Activated CD4-positive, alpha-beta T cell treated with anti-CD3 and anti-CD28 coated beads for 24 hours (primary cell): ENCODE measurements around the gene MRPS10.
"Not testable (repeated sequence)": the region's sequence is repeated elsewhere in the genome, so short reads cannot be mapped to it uniquely, and the experiment has no call there.

Experiments used
- DNase-seq, 2 donors: peaks; one replicate each; pipeline ENCODE4 v3.0.0-alpha.2; 2020; ENCODE audit warnings: low read depth in 2 of 2

The MRPS10 gene

DNA sequence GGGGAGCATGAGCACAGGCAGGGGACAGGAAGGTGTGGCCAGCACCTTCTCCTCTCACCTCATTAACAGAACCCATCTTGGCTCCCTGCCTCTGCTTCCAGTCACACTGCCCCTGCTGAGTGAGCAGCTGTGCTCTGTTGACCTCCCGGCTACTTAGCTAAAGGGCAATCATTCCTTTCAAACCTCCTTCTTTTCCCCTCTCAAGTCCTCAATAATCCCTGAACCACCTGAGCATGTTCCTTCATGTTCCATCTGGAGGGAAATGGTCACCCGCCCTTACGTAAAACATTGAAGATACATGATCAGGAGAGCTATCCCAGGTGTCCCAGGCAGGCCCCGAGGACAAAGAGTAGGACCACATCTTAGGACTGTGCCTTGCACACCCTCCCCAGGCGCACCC, 21.7 kb upstream of the MRPS10 start:
- DNase-seq: no peak

DNA sequence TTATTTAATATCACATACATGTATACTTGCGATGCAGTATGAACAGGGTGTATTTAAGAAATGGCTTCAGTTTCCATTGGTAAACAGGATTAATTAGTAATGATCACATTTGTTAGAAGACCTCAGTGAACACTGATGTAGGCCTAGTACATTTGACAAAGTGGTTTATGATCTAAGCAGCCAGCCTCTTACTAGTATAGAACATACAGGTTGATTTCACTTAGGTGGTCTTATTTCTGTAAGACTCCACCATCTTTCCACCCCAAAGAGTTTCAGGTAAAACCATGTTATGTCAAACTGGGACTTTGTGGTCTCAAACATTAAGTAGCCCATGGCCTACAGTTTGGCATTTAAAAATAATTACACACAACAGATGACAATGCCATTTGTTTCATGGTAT, 20.2 kb upstream of the MRPS10 start:
- DNase-seq: no peak

DNA sequence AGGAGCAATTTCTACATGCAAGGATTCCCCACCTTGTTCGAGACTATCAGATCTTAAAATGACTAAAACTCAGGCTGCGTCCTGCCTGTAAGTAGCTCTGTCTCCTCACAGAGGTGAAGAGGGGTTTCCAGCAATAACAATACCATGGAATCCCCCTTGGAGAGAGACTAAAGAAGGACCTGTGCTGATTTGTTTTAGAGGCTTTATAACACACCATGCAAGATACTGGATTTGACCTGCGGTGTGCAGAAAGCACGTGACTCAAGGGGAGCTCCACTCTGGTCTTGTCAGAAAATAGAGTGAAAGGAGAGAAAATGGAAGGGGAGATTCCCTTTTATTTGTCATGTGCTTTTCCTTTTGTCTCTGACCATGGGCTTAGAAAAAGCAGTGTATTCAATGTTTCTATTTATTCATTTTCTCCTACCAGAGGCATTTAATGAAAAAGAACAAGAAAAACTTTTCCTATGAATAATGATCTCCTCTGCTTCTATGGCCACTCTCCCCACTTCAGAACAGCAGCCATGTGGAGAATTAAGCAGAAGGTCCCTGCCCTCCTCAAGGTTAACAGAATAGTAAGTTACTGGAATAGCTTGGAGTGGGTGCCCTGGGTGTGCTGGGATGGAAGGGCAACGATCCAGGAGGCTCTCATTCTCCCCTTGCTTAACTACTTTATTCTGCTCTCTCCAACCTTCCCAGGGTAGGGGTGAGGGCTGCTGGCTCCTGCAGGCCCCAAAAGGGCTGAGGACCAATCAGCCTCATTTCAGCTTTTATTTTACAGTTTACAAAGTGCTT, 19.2 kb upstream of the MRPS10 start:
- DNase-seq: no peak

DNA sequence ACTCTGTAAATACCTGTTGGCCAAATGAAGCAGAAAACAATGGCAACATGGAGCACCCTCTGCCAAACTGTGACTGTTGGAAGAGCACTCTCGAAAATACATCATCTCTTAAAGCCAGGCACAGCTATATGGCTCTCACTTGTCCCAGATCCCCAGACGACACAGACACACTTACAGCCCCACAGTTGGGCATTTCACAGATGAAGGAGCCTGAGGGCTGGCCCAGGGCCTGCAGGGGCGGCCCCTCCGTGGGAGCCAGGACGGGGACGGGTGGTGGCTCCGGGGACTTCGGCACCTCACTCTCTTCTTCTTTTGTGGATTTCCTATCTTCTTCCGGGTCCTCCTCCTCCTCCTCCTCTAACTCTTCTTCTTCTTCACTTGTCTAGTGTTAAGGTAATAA, 18.4 kb upstream of the MRPS10 start:
- DNase-seq: no peak

- no peak for DNase-seq
Measured at GRCh38 chr6:42232035-42232434, 14.4 kb upstream of the MRPS10 start.

GRCh38 chr6:42230345-42231321, 13.0 kb upstream of the MRPS10 start:
- no peak for DNase-seq

- DNase-seq: no peak
Measured at GRCh38 chr6:42229506-42230119, 12.0 kb upstream of the MRPS10 start.

DNA sequence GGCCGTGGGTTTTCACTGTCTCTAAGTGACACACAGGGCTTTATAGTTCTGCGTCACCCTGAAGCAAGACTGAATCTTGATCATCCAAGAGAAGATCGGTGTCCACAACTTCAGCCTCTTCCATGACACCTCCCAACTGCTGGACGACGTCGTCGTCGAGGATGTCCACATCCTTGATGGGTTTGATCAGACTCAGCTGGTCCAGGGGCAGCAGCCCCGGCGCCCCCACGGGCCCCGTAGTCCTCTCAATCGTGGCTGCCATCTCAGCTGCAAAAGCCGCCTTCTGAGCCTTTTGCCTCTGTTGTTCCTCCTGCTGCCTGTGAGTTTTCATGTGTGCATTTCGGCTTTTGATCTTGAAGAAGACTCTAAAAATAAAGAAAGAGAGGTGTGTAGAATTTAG, 10.6 kb upstream of the MRPS10 start:
- no peak for DNase-seq

GRCh38 chr6:42227173-42227850, 9.7 kb upstream of the MRPS10 start:
- no peak for DNase-seq

DNA sequence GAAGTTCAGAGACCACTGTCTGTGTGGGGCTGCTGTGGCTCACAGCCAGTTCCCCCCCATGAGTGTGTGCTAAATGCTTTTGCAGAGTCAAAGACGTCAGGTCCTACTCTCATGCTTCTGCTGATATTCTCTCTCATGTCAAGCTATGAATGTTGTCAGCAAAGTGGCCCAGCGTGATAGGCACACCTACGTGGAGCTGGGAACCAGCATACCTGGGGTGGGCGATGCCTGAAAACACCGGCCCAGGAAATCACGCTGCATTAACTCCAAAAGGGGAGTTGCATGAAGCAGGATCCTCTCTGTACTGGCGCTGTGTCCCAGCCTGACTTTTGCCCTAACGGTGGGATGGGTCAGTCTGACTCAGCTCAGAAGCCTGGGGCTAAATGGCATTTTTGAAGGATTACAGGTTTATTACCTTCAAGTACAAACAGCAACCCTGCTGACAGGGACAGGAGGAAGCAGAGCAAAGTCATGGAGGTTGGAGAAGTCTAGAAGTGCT, 9.0 kb upstream of the MRPS10 start:
- DNase-seq: no peak

- no peak for DNase-seq
Measured at GRCh38 chr6:42226161-42226611, 8.5 kb upstream of the MRPS10 start.

DNA sequence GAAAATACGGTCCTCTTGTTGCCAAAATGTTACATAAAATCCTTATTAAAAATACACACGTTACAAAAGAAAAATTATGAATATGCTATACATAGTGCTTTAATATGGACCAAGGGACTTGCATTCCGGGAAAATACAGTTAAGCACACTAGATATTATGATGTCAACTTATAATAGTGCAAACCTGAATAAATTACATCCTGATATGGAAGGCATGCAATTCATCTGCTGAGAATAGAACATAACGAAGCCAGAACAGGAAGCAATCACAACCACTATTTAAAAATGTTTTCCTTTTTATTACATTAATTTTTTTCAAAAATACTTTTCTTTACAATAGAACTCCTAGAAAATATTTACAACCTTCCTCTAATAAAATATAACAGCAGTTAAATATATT, 7.8 kb upstream of the MRPS10 start:
- no peak for DNase-seq

- DNase-seq: no peak
Measured at GRCh38 chr6:42225029-42225339, 7.3 kb upstream of the MRPS10 start.

GRCh38 chr6:42224222-42225028, 6.8 kb upstream of the MRPS10 start:
- no peak for DNase-seq

- DNase-seq: no peak
Measured at GRCh38 chr6:42222448-42222847, 4.8 kb upstream of the MRPS10 start.

- DNase-seq: no peak
Measured at GRCh38 chr6:42221546-42221945, 3.9 kb upstream of the MRPS10 start.

DNA sequence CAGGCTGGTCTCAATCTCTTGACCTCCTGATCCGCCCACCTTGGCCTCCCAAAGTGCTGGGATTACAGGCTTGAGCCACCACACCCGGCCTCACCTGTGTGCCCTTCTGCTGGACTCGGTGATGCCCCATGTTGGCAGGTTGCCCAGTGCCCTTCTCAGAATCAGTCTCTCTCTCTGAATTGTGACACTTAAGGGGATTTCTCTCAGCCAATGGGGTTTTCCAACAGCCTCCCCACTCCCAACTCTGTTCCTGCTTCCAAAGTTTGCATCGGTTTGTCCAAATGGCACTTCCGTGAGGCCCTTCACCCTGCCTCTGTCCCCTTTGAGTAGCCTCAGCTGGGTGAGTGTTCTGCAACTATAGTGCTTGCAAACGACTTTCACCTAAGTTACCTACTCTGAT, 3.1 kb upstream of the MRPS10 start:
- no peak for DNase-seq

DNA sequence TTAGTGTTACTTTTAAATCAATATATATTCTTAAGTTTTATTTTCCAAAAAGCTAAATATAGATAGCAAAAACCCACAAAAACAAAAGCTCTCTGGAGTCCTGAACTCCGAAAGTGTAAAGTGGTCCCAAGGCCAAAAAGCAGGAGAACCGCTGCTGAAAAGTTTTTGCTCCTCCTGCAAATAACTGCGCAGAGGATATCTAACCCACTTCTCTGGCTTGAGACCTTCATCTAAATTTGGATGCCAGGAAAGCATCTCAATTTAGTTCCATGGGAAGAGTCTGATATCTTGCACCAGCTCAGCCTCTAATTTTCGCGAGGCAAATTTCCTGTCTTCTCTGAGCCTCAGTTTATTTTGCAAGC, 523 bp downstream of the MRPS10 start:
- DNase-seq: no peak

- not testable (repeated sequence) for DNase-seq
Measured at GRCh38 chr6:42216495-42216894, 1.2 kb downstream of the MRPS10 start.

- DNase-seq: no peak
Measured at GRCh38 chr6:42212442-42212841, 5.2 kb downstream of the MRPS10 start.

DNA sequence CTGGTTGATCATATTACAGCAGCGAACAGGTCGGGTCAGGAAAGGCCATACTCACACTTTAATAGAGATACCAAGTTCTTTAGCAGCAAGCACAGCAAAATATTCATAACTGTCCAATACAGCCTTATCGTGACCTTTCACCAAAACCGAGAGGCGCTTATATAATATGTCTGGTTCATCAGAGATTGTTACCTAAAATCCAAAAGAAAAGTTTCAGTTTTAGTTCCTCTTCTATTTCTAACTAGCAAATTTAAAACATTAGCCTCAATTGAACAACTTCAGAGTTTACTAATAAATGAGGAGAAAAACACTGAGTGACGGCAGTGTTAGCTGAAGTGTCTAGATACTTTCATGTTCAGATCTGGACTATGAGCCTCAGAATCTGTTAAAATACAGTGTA, 5.9 kb downstream of the MRPS10 start:
- no peak for DNase-seq
